ENCODE data around the gene MEMO1.
A peak's percentile ranks its signal among the peaks of the same experiment; 100 is the strongest.
"Not testable (repeated sequence)": the region's sequence is repeated elsewhere in the genome, so short reads cannot be mapped to it uniquely, and the experiment has no call there.

MEMO1 gene

GRCh38 chr2:31886700-31887099 is 124.1 kb downstream of the MEMO1 start:
- TF ChIP-seq CTCF (IDR thresholded peaks at IDR 0.05; ENCODE audit: low read depth, low read length, missing control alignments): peak; percentile 51
- DNase-seq (ENCODE audit: low read depth): peak; percentile 7
- H3K4me3 ChIP-seq (ENCODE audit: low read depth, low read length): no peak overlapping the region

GRCh38 chr2:31877008-31877407 is 133.8 kb downstream of the MEMO1 start:
- DNase-seq (ENCODE audit: low read depth): no peak
- no peak for TF ChIP-seq CTCF (IDR thresholded peaks at IDR 0.05; ENCODE audit: low read depth, low read length, missing control alignments)
- no peak overlapping the region for H3K4me3 ChIP-seq (ENCODE audit: low read depth, low read length)

- DNase-seq (ENCODE audit: low read depth): no peak
- no peak for TF ChIP-seq CTCF (IDR thresholded peaks at IDR 0.05; ENCODE audit: low read depth, low read length, missing control alignments)
These were observed 136.7 kb downstream of the MEMO1 start for GRCh38 chr2:31874071-31874470.

GRCh38 chr2:31865215-31865614 is 145.6 kb downstream of the MEMO1 start:
- no peak overlapping the region for H3K4me3 ChIP-seq (ENCODE audit: low read depth, low read length)
- TF ChIP-seq CTCF (IDR thresholded peaks at IDR 0.05; ENCODE audit: low read depth, low read length, missing control alignments): no peak
- DNase-seq (ENCODE audit: low read depth): no peak

More at GRCh38 chr2:31874071-31874470, 136.7 kb downstream of the MEMO1 start:
- no peak overlapping the region for H3K4me3 ChIP-seq (ENCODE audit: low read depth, low read length)

- no peak for DNase-seq (ENCODE audit: low read depth)
- no peak overlapping the region for H3K4me3 ChIP-seq (ENCODE audit: low read depth, low read length)
- TF ChIP-seq CTCF (IDR thresholded peaks at IDR 0.05; ENCODE audit: low read depth, low read length, missing control alignments): no peak
These were observed 146.9 kb downstream of the MEMO1 start for GRCh38 chr2:31863867-31864266.

- DNase-seq (ENCODE audit: low read depth); H3K4me3 ChIP-seq (ENCODE audit: low read depth, low read length): not testable (repeated sequence)
These were observed 147.7 kb downstream of the MEMO1 start for GRCh38 chr2:31863015-31863656.

- DNase-seq (ENCODE audit: low read depth): no peak
- no peak for TF ChIP-seq CTCF (IDR thresholded peaks at IDR 0.05; ENCODE audit: low read depth, low read length, missing control alignments)
These were observed 150.8 kb downstream of the MEMO1 start for GRCh38 chr2:31859959-31860358.

More at GRCh38 chr2:31859959-31860358, 150.8 kb downstream of the MEMO1 start:
- H3K4me3 ChIP-seq (ENCODE audit: low read depth, low read length): no peak overlapping the region

Measured in GM12864 (cell line).